HCT116 (cell line): ENCODE results near the gene DOCK2. TPM values are rescaled to one million over a fixed set of nuclear protein-coding genes. Genes with fewer than 3 reads are reported as not detected.

ENCODE experiments used
- ATAC-seq: fragments of 200-7000 bp; cut with Tn5 transposase; 2 replicates; pipeline ENCODE4 v1.9.1; 2020; ENCODE audit warnings: mild to moderate bottlenecking, moderate library complexity
- BruUV-seq: library from RNA; stranded (reverse); fragments of 400-500 nt; replicated peaks from 2 replicates; lab custom pipeline; 2021; lab: Mats Ljungman, UMichigan
- CTCF ChIA-PET: fragments of 300-600 bp; sonication (Branson Sonifier 250); formaldehyde crosslinking; loops from one replicate; lab custom pipeline; 2021; ENCODE audit warnings: antibody characterized with exemption; lab: Charles Lee
- POLR2A ChIA-PET: fragments of 300-600, 350-600 bp; sonication (Branson Sonifier 250); formaldehyde crosslinking; loops from one replicate; lab custom pipeline; 2021; ENCODE audit warnings: antibody characterized with exemption; lab: Charles Lee
- RAD21 ChIA-PET, 2 experiments: fragments of 300-600 bp; sonication (Branson Sonifier 250); formaldehyde crosslinking; loops; one replicate each; lab custom pipeline; 2023; ENCODE audit warnings: low total read pairs in 2 of 2; ENCODE audit not compliant: uncharacterized antibody in 2 of 2, unreplicated experiment in 2 of 2, low non-redundant PET in 1 of 2; lab: Charles Lee
- DNase-seq: peaks from one replicate; pipeline ENCODE4 v3.0.0-alpha.2; 2010; ENCODE audit warnings: low read depth, low spot score
- H2AFZ ChIP-seq: fragments of 200-600 bp; shearing (Covaris generic), sonication (generic); 2 replicates; pipeline ENCODE4 v1.6.1; 2017; ENCODE audit warnings: low read depth, mixed run types, mixed read lengths, antibody characterized with exemption, low read length; ENCODE audit not compliant: poor library complexity, severe bottlenecking
- H3K27ac ChIP-seq: 2 replicates; pipeline ENCODE4 v1.5.1; 2012; ENCODE audit warnings: low read depth, low read length
- H3K27me3 ChIP-seq: fragments of 200-600 bp; sonication (generic); 2 replicates; pipeline ENCODE4 v1.6.1; 2016; ENCODE audit warnings: mixed run types, low read length, mixed read lengths; ENCODE audit not compliant: insufficient read depth
- H3K36me3 ChIP-seq, 2 experiments: fragments of 200-500 bp in 1 of 2; fragments of 200-600 bp in 1 of 2; sonication (Bioruptor generic) in 1 of 2; sonication (generic) in 1 of 2; 2 replicates each; pipeline versions ENCODE4 v1.5.1 to v1.6.1; 2014 to 2016; ENCODE audit warnings: low read length in 2 of 2, inconsistent platforms in 1 of 2, mixed read lengths in 1 of 2, mixed run types in 1 of 2; ENCODE audit not compliant: insufficient read depth in 2 of 2, control insufficient read depth in 1 of 2
- H3K4me1 ChIP-seq, 2 experiments: fragments of 200-600 bp in 1 of 2; sonication (generic) in 1 of 2; 2 replicates each; pipeline versions ENCODE4 v1.5.1 to v1.6.1; 2012 to 2017; ENCODE audit warnings: low read length in 2 of 2, inconsistent platforms in 1 of 2, mild to moderate bottlenecking in 1 of 2, mixed read lengths in 1 of 2, mixed run types in 1 of 2, moderate library complexity in 1 of 2; ENCODE audit not compliant: insufficient read depth in 2 of 2, control insufficient read depth in 1 of 2
- H3K4me2 ChIP-seq: fragments of 200-600 bp; sonication (generic); 2 replicates; pipeline ENCODE4 v1.6.1; 2017; ENCODE audit warnings: mixed run types, low read length, mixed read lengths
- H3K4me3 ChIP-seq, 2 experiments: fragments of 200-600 bp in 1 of 2; sonication (generic) in 1 of 2; replicated peaks in 1 of 2; 2 replicates each; pipeline ENCODE4 v1.5.1; 2011 to 2016; ENCODE audit warnings: low read length in 2 of 2, control low read depth in 1 of 2, low read depth in 1 of 2, mild to moderate bottlenecking in 1 of 2, mixed read lengths in 1 of 2, mixed run types in 1 of 2
- H3K79me2 ChIP-seq: fragments of 200-600 bp; sonication (generic); 2 replicates; pipeline ENCODE4 v1.6.1; 2017; ENCODE audit warnings: mild to moderate bottlenecking, mixed run types, low read length, moderate library complexity, mixed read lengths; ENCODE audit not compliant: insufficient read depth
- H3K9ac ChIP-seq: fragments of 200-600 bp; sonication (generic); 2 replicates; pipeline ENCODE4 v1.6.1; 2016; ENCODE audit warnings: low read length, mixed read lengths
- H3K9me2 ChIP-seq: fragments of 200-600 bp; sonication (generic), shearing (Covaris generic); 2 replicates; pipeline ENCODE4 v1.6.1; 2017; ENCODE audit warnings: mixed run types, mild to moderate bottlenecking, moderate library complexity; ENCODE audit not compliant: insufficient read depth
- H3K9me3 ChIP-seq, 2 experiments: fragments of 200-500 bp in 1 of 2; fragments of 200-600 bp in 1 of 2; sonication (Bioruptor generic) in 1 of 2; sonication (generic) in 1 of 2; 2 replicates each; pipeline ENCODE4 v1.6.1; 2014 to 2017; ENCODE audit warnings: low read length in 2 of 2, mixed read lengths in 2 of 2, inconsistent platforms in 1 of 2, low read depth in 1 of 2, mild to moderate bottlenecking in 1 of 2, mixed run types in 1 of 2, moderate library complexity in 1 of 2; ENCODE audit not compliant: control insufficient read depth in 1 of 2, insufficient read depth in 1 of 2
- H4K20me1 ChIP-seq: fragments of 200-600 bp; sonication (generic), shearing (Covaris generic); 2 replicates; pipeline ENCODE4 v1.6.1; 2017; ENCODE audit warnings: mixed run types, mild to moderate bottlenecking, moderate library complexity; ENCODE audit not compliant: insufficient read depth
- ATF3 ChIP-seq: IDR thresholded peaks from 2 replicates; pipeline ENCODE4 v1.6.1; 2012
- CEBPB ChIP-seq: IDR thresholded peaks from 2 replicates; pipeline ENCODE4 v1.6.1; 2012; ENCODE audit warnings: low read depth
- FOSL1 ChIP-seq: IDR thresholded peaks from 2 replicates; pipeline ENCODE4 v1.6.1; 2012; ENCODE audit warnings: low read depth
- POLR2A ChIP-seq: IDR thresholded peaks from 2 replicates; pipeline ENCODE4 v1.7.0; 2011; ENCODE audit warnings: borderline replicate concordance; ENCODE audit not compliant: insufficient read depth, insufficient read length; ENCODE audit errors: extremely low read depth
- REST ChIP-seq: IDR thresholded peaks from 2 replicates; pipeline ENCODE4 v1.6.1; 2012; ENCODE audit warnings: low read depth
- SIN3A ChIP-seq: IDR thresholded peaks from 2 replicates; pipeline ENCODE4 v1.6.1; 2012; ENCODE audit warnings: low read depth
- SRF ChIP-seq: IDR thresholded peaks from 2 replicates; pipeline ENCODE4 v1.6.1; 2012; ENCODE audit warnings: low read depth
- YY1 ChIP-seq: IDR thresholded peaks from 2 replicates; pipeline ENCODE4 v1.6.1; 2011; ENCODE audit warnings: low read length, low read depth, moderate library complexity, mild to moderate bottlenecking; ENCODE audit not compliant: insufficient replicate concordance; ENCODE audit errors: extremely low read depth
- ZBTB33 ChIP-seq: IDR thresholded peaks from 2 replicates; pipeline ENCODE4 v1.6.1; 2011; ENCODE audit warnings: mild to moderate bottlenecking, low read length, moderate library complexity; ENCODE audit not compliant: insufficient replicate concordance; ENCODE audit errors: extremely low read depth
- ZFX ChIP-seq: fragments of 450-650 bp; IDR thresholded peaks from 2 replicates; pipeline ENCODE4 v1.6.1; 2017
- ZNF274 ChIP-seq: fragments of 200-500 bp; sonication (Bioruptor generic); IDR thresholded peaks from 2 replicates; pipeline ENCODE4 v1.6.1; 2014; ENCODE audit warnings: mild to moderate bottlenecking, low read depth, low read length, inconsistent platforms
- intact Hi-C: fragments of 100-400 bp; cut with micrococcal nuclease; formaldehyde crosslinking; loops from 2 replicates; pipeline ENCODE4 v1.10.0; 2022
- total RNA-seq: library from RNA; stranded (reverse); gene quantifications from one replicate; pipeline ENCODE4 v1.2.1, GENCODE V29; 2021; ENCODE audit not compliant: unreplicated experiment

The DOCK2 gene
- total RNA-seq, 1 experiment from 2014 or later = 0.89 TPM

- Histone ChIP-seq H3K4me3 (no peak overlapping the region), H4K20me1 (no peaks in the 10 kb centered on the region), H3K27ac (no peak overlapping the region), H3K79me2 (no peaks in the 10 kb centered on the region), H2AFZ (no peak overlapping the region), H3K4me2 (no peak overlapping the region), H3K9me2 (no peaks in the 10 kb centered on the region), H3K4me1 (no peaks in the 10 kb centered on the region), H3K36me3 (no peaks in the 10 kb centered on the region), H3K9me3 (no peaks in the 10 kb centered on the region), H3K9ac (no peak overlapping the region), H3K27me3 (peaks cover 18% of the 10 kb centered on the region; the same call in 1 of the 2 replicates)
- intact Hi-C loops = no loop called here
- DNase-seq = no peak
- ChIA-PET RAD21 (no interaction called here), CTCF (no interaction called here), POLR2A (no interaction called here)
- BruUV-seq = no TSS peak
- no peak for ATAC-seq
- TF ChIP-seq REST = no peak
These were observed 302.7 kb downstream of the DOCK2 start for GRCh38 chr5:169939731-169940130.

- intact Hi-C loops = no loop called here
- RAD21 ChIA-PET = no interaction called here
- TF ChIP-seq SIN3A = no peak
- TF ChIP-seq POLR2A = no peak
- no peak for TF ChIP-seq ZBTB33
- TF ChIP-seq REST = no peak
- TF ChIP-seq ZFX = no peak
- no peak for TF ChIP-seq YY1
- TF ChIP-seq ATF3 = no peak
- TF ChIP-seq FOSL1 = no peak
- no peak for TF ChIP-seq CEBPB
- TF ChIP-seq ZNF274 = no peak
- TF ChIP-seq SRF = no peak
These were observed 304.5 kb downstream of the DOCK2 start for GRCh38 chr5:169941542-169941941.

More at GRCh38 chr5:169941542-169941941, 304.5 kb downstream of the DOCK2 start:
- ATAC-seq (no peak), DNase-seq (no peak)
- 0 out of 2 replicates have a peak, but pooled peaks cover 9% of the 10 kb centered on the region for H3K27me3 ChIP-seq
- ChIA-PET POLR2A (no interaction called here), CTCF (no interaction called here)
- no peaks in the 10 kb centered on the region for H4K20me1 ChIP-seq
- H3K4me3 ChIP-seq = no peak overlapping the region
- H3K4me1 ChIP-seq = no peaks in the 10 kb centered on the region
- H3K36me3 ChIP-seq = no peaks in the 10 kb centered on the region
- BruUV-seq = no TSS peak
- H3K9me3 ChIP-seq = no peaks in the 10 kb centered on the region
- H3K4me2 ChIP-seq = no peak overlapping the region
- no peaks in the 10 kb centered on the region for H3K79me2 ChIP-seq
- no peak overlapping the region for H2AFZ ChIP-seq
- no peak overlapping the region for H3K27ac ChIP-seq
- H3K9me2 ChIP-seq = no peaks in the 10 kb centered on the region
- H3K9ac ChIP-seq = no peak overlapping the region
